ENCODE measurements around the gene RFTN1. TPM values are rescaled to one million over a fixed set of nuclear protein-coding genes. Genes with fewer than 3 reads are reported as not detected.

RFTN1 gene
- total RNA-seq, 4 donors from 2014 or later: 10.3 to 26.9 (median 22.3) TPM

- TF ChIP-seq POLR2AphosphoS5 (IDR thresholded peaks at IDR 0.05): no peak
- TF ChIP-seq EP300 (IDR thresholded peaks at IDR 0.05): no peak
- TF ChIP-seq POLR2A (IDR thresholded peaks at IDR 0.05): no peak
- no peak for TF ChIP-seq CTCF (IDR thresholded peaks at IDR 0.05)
- Histone ChIP-seq H3K4me1 (peaks cover 18% of the 10 kb centered on the region), H3K36me3 (no peaks in the 10 kb centered on the region), H3K27ac (no peak overlapping the region), H3K27me3 (no peaks in the 10 kb centered on the region), H3K4me3 (no peak overlapping the region), H3K9me3 (no peaks in the 10 kb centered on the region)
- WGBS: 71% methylated on average over 6 of the region's 6 CpGs
- no peak for DNase-seq (ENCODE audit: low spot score in 2 of 2)
Observed at GRCh38 chr3:16484216-16484615, 29.3 kb downstream of the RFTN1 start.

GRCh38 chr3:16482770-16483531, 30.5 kb downstream of the RFTN1 start:
- TF ChIP-seq POLR2AphosphoS5 (IDR thresholded peaks at IDR 0.05) (no peak), POLR2A (IDR thresholded peaks at IDR 0.05) (no peak), EP300 (IDR thresholded peaks at IDR 0.05) (no peak), CTCF (IDR thresholded peaks at IDR 0.05) (no peak)
- Histone ChIP-seq H3K9me3 (no peaks in the 10 kb centered on the region), H3K36me3 (no peaks in the 10 kb centered on the region), H3K4me3 (no peak overlapping the region), H3K27ac (no peak overlapping the region), H3K27me3 (no peaks in the 10 kb centered on the region), H3K4me1 (peaks cover 18% of the 10 kb centered on the region)
- DNase-seq (ENCODE audit: low spot score in 2 of 2): no peak
- 76% methylated on average over 7 of the region's 7 CpGs for WGBS

- peaks cover 18% of the 10 kb centered on the region for H3K4me1 ChIP-seq
- no peak overlapping the region for H3K4me3 ChIP-seq
- DNase-seq (ENCODE audit: low spot score in 2 of 2): no peak
- no peaks in the 10 kb centered on the region for H3K27me3 ChIP-seq
- WGBS: 94% methylated on average over 5 of the region's 5 CpGs
- H3K27ac ChIP-seq: no peak overlapping the region
- H3K36me3 ChIP-seq: no peaks in the 10 kb centered on the region
- no peaks in the 10 kb centered on the region for H3K9me3 ChIP-seq
- no peak for TF ChIP-seq EP300 (IDR thresholded peaks at IDR 0.05)
- no peak for TF ChIP-seq CTCF (IDR thresholded peaks at IDR 0.05)
- TF ChIP-seq POLR2AphosphoS5 (IDR thresholded peaks at IDR 0.05): no peak
- no peak for TF ChIP-seq POLR2A (IDR thresholded peaks at IDR 0.05)
Observed at GRCh38 chr3:16482194-16482769, 31.2 kb downstream of the RFTN1 start.

GRCh38 chr3:16481546-16481897, 32.0 kb downstream of the RFTN1 start:
- no peaks in the 10 kb centered on the region for H3K27me3 ChIP-seq
- peaks cover 23% of the 10 kb centered on the region for H3K4me1 ChIP-seq
- H3K27ac ChIP-seq: no peak overlapping the region
- no peaks in the 10 kb centered on the region for H3K9me3 ChIP-seq
- no peak overlapping the region for H3K4me3 ChIP-seq
- peaks cover under 1% of the 10 kb centered on the region for H3K36me3 ChIP-seq
- no peak for DNase-seq (ENCODE audit: low spot score in 2 of 2)
- TF ChIP-seq EP300 (IDR thresholded peaks at IDR 0.05): no peak
- TF ChIP-seq POLR2AphosphoS5 (IDR thresholded peaks at IDR 0.05): no peak
- no peak for TF ChIP-seq POLR2A (IDR thresholded peaks at IDR 0.05)
- TF ChIP-seq CTCF (IDR thresholded peaks at IDR 0.05): no peak
- whole genome bisulfite sequencing: 60% methylated on average over 3 of the region's 3 CpGs

GRCh38 chr3:16480861-16481545, 32.5 kb downstream of the RFTN1 start:
- peaks cover 3% of the 10 kb centered on the region for H3K36me3 ChIP-seq
- H3K9me3 ChIP-seq: no peaks in the 10 kb centered on the region
- H3K27me3 ChIP-seq: no peaks in the 10 kb centered on the region
- no peak overlapping the region for H3K4me3 ChIP-seq
- DNase-seq (ENCODE audit: low spot score in 2 of 2): no peak
- peaks cover 23% of the 10 kb centered on the region for H3K4me1 ChIP-seq
- TF ChIP-seq POLR2A (IDR thresholded peaks at IDR 0.05) (no peak), POLR2AphosphoS5 (IDR thresholded peaks at IDR 0.05) (no peak), EP300 (IDR thresholded peaks at IDR 0.05) (no peak), CTCF (IDR thresholded peaks at IDR 0.05) (no peak)
- 34% methylated on average over 5 of the region's 5 CpGs for WGBS
- H3K27ac ChIP-seq: no peak overlapping the region

Measured in suprapubic skin (tissue), 4 donors.